Measurements from ENCODE around the gene RPL31.

The RPL31 gene

DNA sequence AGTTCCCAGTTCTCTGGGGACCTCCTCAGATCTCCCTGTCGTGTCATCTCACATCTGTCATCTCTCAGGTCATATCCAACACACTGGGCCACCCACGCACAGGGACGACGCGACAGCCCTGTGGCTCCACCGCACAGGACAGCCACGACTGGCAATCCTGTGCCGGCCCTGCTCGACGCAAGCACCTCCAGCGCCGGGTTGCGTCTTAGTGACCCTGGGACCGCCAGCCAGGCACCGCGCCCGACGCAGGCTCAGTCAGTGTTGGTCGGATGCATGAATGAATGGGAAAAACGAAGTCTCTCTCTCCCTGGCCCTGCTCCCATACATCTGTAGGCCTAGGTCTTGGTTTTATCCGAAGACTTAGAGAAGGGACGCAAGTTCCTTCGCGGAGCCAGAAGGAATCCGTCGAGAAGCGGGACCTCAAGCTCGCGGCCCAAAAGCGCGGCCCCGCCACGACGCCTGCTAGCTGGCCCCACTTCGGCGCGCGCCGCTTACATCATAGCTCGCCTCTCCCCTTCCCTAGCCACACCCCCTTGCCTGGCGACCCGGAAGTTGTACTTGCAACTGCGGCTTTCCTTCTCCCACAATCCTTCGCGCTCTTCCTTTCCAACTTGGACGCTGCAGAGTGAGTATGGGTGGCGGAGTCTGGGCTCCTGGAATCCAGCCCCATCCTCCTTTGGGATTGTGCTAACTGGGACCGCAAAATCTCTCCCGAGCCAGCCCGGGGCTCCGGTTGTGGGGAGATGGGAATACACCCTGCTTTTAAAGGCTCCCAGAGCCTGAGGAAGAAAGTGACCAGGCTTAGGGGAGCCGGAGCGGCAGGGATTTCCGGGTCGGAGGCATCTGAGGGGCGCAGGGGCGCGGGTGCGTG lies at the start of gene RPL31:
Gene RPL31 (plus strand): TSS at position 599 of the 871 bp plus-strand sequence. CDS start 413 bp downstream, outside the sequence.
- Histone ChIP-seq H3K9ac (ENCODE audit: low read length) (peak within 1 kb of the TSS; percentile 94), H3K9me3 (ENCODE audit: control insufficient read depth, low read length) (no peaks in the 10 kb centered on the region), H3K4me3 (ENCODE audit: low read length) (peak within 1 kb of the TSS; percentile 93), H3K27me3 (ENCODE audit: control insufficient read depth, insufficient read depth, low read length) (no peaks in the 10 kb centered on the region), H3K36me3 (ENCODE audit: control insufficient read depth, insufficient read depth, low read length) (peaks cover 17% of the 10 kb centered on the region), H3K4me1 (ENCODE audit: control insufficient read depth, insufficient read depth, low read length) (peaks cover 17% of the 10 kb centered on the region)

DNA sequence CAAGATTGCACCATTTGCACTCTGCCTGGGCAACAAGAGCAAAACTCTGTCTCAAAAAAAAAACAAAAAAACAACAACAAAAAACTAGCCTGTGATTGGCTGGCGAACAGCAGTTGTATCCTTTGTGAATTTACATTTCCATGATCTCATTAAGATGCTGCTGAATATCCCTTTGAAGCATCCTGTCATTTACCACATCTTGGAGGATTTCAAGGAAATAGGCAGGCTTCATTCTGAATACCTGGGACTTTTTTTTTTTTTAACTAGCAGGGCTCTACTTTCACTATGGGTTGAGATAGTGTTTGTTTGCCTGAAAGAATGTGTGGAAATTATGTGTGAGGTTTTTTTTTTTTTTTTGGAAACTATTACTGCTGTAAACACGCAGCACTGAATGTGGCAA lies 49.6 kb upstream of the RPL31 start:
- Histone ChIP-seq H3K9me3 (ENCODE audit: control insufficient read depth, low read length) (no peaks in the 10 kb centered on the region), H3K9ac (ENCODE audit: low read length) (no peak overlapping the region), H3K4me3 (ENCODE audit: low read length) (no peak overlapping the region), H3K27me3 (ENCODE audit: control insufficient read depth, insufficient read depth, low read length) (no peaks in the 10 kb centered on the region), H3K4me1 (ENCODE audit: control insufficient read depth, insufficient read depth, low read length) (no peaks in the 10 kb centered on the region), H3K36me3 (ENCODE audit: control insufficient read depth, insufficient read depth, low read length) (no peaks in the 10 kb centered on the region)

DNA sequence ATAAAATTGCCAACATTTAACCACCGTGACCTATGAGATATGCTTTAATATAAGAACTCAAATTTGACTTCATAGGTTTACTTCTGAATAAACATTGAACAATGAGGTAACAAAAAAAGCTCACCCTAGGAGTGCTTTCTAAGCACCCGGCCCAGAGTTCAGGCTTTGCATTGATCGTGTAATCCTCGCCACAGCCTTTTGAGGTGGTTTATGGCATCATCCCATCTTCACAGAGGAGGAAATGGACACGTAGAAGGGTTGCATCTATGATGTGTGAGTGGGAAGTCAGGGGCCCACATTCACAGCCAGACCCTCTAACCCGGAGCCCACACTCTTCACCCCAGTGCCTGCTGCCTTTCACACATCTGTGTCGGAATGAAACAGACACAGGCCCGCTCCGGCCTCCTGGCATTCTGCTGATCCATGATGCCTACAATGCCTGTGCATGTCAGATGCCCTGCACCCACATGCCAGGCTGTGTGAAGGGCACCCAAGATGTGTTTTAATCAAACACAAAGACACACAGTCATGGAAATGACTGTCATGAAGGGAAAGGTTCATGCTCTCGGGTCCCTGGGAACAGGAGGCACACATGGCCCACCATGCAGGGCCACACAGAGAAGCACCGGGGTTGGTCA lies 48.6 kb upstream of the RPL31 start:
- no peak overlapping the region for H3K4me3 ChIP-seq (ENCODE audit: low read length)
- H3K27me3 ChIP-seq (ENCODE audit: control insufficient read depth, insufficient read depth, low read length) = no peaks in the 10 kb centered on the region

DNA sequence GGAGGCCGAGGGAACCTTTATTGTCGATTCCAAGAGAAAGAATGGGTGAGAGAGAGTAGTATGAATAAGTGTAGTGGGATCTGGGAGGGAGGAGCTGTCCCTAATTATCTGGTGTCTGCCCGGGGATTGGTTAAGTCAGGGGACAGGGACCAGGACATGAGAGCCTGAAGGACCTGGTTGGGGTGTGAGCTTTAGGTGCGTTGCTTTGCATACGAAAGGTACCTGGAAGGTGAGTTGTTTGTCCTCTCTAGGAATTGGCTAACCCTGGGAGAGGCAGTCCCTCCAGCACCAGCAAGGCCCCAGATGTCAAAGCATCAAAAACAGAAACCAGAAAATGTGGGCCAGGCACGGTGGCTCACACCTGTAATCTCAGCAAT lies 48.1 kb upstream of the RPL31 start:
- Histone ChIP-seq H3K27me3 (ENCODE audit: control insufficient read depth, insufficient read depth, low read length) (no peaks in the 10 kb centered on the region), H3K4me1 (ENCODE audit: control insufficient read depth, insufficient read depth, low read length) (peaks cover 13% of the 10 kb centered on the region), H3K9me3 (ENCODE audit: control insufficient read depth, low read length) (no peaks in the 10 kb centered on the region), H3K4me3 (ENCODE audit: low read length) (no peak overlapping the region), H3K36me3 (ENCODE audit: control insufficient read depth, insufficient read depth, low read length) (no peaks in the 10 kb centered on the region), H3K9ac (ENCODE audit: low read length) (no peak overlapping the region)

More for the DNA sequence above, 48.6 kb upstream of the RPL31 start:
- Histone ChIP-seq H3K4me1 (ENCODE audit: control insufficient read depth, insufficient read depth, low read length) (peaks cover 8% of the 10 kb centered on the region), H3K9me3 (ENCODE audit: control insufficient read depth, low read length) (no peaks in the 10 kb centered on the region), H3K9ac (ENCODE audit: low read length) (no peak overlapping the region), H3K36me3 (ENCODE audit: control insufficient read depth, insufficient read depth, low read length) (no peaks in the 10 kb centered on the region)

DNA sequence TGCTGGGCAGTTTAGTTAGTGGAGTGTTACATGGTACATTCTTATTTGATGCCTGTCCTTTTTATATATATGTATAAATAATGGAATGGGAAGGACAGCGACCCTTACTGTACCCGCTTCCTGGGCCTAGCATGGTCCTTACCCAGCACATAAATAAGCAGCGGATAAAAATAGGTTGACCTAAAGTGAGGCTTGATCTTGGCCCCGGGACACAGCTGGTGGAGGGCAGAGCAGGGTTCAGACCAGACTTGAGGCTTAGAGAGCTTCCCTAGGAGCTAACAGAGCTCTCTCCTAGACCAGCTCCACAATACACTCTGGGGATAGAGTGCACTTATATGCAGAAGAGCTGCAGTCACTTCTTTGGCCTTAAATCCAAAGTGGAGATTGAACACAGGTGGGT lies 46.9 kb upstream of the RPL31 start:
- H3K9me3 ChIP-seq (ENCODE audit: control insufficient read depth, low read length) = no peaks in the 10 kb centered on the region
- no peak overlapping the region for H3K4me3 ChIP-seq (ENCODE audit: low read length)
- no peak overlapping the region for H3K9ac ChIP-seq (ENCODE audit: low read length)
- H3K36me3 ChIP-seq (ENCODE audit: control insufficient read depth, insufficient read depth, low read length) = no peaks in the 10 kb centered on the region
- no peaks in the 10 kb centered on the region for H3K27me3 ChIP-seq (ENCODE audit: control insufficient read depth, insufficient read depth, low read length)
- peaks cover 15% of the 10 kb centered on the region for H3K4me1 ChIP-seq (ENCODE audit: control insufficient read depth, insufficient read depth, low read length)

DNA sequence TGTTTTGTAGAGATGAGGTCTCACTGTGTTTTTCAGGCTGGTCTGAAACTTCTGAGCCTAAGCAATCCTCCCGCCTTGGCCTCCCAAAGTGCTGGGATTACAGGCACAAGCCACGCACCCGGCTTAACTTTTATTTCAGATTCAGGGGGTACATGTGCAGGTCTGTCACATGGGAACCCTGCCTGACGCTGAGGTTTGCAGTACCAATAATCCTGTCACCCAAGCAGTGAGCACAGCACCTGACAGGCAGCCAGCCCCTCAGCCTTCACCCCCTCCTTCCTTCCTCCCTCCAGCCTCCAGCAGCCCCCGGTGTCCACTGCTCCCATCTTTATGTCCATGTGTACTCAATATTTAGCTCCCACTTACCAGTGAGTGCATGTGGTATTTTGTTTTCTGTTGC lies 46.0 kb upstream of the RPL31 start:
- H3K4me1 ChIP-seq (ENCODE audit: control insufficient read depth, insufficient read depth, low read length) = peaks cover 15% of the 10 kb centered on the region
- H3K9me3 ChIP-seq (ENCODE audit: control insufficient read depth, low read length) = no peaks in the 10 kb centered on the region
- H3K4me3 ChIP-seq (ENCODE audit: low read length) = no peak overlapping the region
- H3K27me3 ChIP-seq (ENCODE audit: control insufficient read depth, insufficient read depth, low read length) = no peaks in the 10 kb centered on the region
- H3K9ac ChIP-seq (ENCODE audit: low read length) = no peak overlapping the region
- H3K36me3 ChIP-seq (ENCODE audit: control insufficient read depth, insufficient read depth, low read length) = no peaks in the 10 kb centered on the region

DNA sequence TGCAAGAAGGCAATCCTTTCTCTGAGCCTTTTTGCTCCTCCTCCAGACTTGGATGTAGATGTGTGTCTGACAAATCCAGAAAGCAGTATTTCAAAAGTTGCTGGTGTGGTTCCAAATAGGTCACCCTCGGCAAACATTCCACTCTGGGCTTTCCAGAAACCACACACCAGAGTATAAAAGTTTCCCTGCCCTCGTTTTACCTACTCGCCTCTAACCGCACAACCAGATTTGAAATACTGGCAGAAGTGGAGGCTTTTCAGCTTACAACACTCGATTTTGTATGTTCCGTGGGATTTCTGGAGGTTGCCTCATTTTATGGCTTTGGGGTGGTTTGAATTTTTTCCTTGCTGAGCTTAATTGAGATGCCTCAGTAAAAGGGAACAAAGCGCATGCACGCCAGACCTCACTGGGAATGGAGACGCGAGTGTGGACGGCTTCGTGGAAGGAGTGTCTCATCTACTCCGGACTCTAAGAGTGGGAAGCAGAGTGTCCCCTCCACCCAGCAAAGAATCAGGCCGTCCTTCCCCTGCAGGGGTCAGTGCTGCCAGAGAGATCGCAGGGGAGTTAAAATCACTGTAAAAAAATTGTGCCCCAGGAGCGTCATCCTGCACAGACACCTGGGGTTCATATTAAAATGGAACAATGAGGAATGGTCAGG lies 44.0 kb upstream of the RPL31 start:
- Histone ChIP-seq H3K4me3 (ENCODE audit: low read length) (no peak overlapping the region), H3K9me3 (ENCODE audit: control insufficient read depth, low read length) (no peaks in the 10 kb centered on the region), H3K9ac (ENCODE audit: low read length) (peak overlapping the region; percentile 25), H3K27me3 (ENCODE audit: control insufficient read depth, insufficient read depth, low read length) (no peaks in the 10 kb centered on the region), H3K36me3 (ENCODE audit: control insufficient read depth, insufficient read depth, low read length) (no peaks in the 10 kb centered on the region), H3K4me1 (ENCODE audit: control insufficient read depth, insufficient read depth, low read length) (peaks cover 15% of the 10 kb centered on the region)

DNA sequence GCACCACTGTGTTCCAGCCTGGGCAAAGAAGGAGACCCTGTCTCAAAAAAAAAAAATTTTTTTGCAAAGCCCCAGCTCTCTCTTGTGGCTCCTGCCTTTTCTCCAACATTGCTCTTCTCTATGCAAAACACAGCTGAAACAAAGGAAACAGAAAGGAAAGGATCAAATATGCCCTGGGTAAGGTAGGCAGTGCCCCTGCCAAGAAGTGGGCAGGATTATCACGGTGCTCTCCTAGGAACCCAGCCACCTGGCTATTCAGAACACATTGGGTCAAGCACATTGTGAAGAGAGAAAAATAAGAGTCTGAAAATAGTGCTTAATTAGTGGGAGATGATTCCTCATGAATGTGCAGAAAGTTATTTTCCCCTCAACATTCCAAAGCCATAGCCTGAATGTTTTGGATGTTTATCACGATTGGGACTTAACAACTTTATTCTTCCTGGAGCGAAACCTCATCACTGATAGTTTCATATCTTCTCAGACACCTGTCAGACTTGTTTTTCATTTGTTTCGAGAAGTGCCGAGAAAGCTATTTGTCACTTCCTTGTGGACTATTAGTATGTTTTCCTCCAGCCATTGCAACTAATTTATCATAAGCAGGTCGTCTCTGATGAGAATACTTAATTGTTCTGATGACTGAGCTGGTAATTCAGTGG lies 42.7 kb upstream of the RPL31 start:
- H3K4me3 ChIP-seq (ENCODE audit: low read length) = no peak overlapping the region
- peaks cover 15% of the 10 kb centered on the region for H3K4me1 ChIP-seq (ENCODE audit: control insufficient read depth, insufficient read depth, low read length)
- H3K9ac ChIP-seq (ENCODE audit: low read length) = no peak overlapping the region
- no peaks in the 10 kb centered on the region for H3K9me3 ChIP-seq (ENCODE audit: control insufficient read depth, low read length)
- H3K36me3 ChIP-seq (ENCODE audit: control insufficient read depth, insufficient read depth, low read length) = no peaks in the 10 kb centered on the region
- H3K27me3 ChIP-seq (ENCODE audit: control insufficient read depth, insufficient read depth, low read length) = no peaks in the 10 kb centered on the region

DNA sequence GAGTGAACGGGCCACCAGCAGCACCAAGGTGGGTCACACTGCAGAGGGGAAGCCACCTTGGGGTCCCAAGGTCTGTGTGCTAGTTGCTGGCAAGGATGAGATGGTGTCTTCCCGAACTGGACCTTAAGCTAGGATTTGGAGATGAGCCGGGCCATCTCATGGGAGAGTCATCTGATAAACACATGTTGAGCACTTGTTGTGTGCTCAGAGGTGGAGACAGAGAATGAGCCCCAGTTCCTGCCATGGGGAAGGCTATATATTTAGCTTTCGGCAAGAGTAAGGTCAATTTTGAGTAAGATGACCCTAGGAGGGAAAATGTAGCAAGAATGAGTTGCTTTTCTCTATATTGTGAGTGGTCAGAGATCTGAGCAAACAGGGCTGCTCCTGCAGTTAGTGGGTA lies 41.4 kb upstream of the RPL31 start:
- H3K9ac ChIP-seq (ENCODE audit: low read length) = no peak overlapping the region
- no peak overlapping the region for H3K4me3 ChIP-seq (ENCODE audit: low read length)
- peaks cover 15% of the 10 kb centered on the region for H3K4me1 ChIP-seq (ENCODE audit: control insufficient read depth, insufficient read depth, low read length)
- no peaks in the 10 kb centered on the region for H3K9me3 ChIP-seq (ENCODE audit: control insufficient read depth, low read length)
- H3K27me3 ChIP-seq (ENCODE audit: control insufficient read depth, insufficient read depth, low read length) = no peaks in the 10 kb centered on the region
- no peaks in the 10 kb centered on the region for H3K36me3 ChIP-seq (ENCODE audit: control insufficient read depth, insufficient read depth, low read length)

DNA sequence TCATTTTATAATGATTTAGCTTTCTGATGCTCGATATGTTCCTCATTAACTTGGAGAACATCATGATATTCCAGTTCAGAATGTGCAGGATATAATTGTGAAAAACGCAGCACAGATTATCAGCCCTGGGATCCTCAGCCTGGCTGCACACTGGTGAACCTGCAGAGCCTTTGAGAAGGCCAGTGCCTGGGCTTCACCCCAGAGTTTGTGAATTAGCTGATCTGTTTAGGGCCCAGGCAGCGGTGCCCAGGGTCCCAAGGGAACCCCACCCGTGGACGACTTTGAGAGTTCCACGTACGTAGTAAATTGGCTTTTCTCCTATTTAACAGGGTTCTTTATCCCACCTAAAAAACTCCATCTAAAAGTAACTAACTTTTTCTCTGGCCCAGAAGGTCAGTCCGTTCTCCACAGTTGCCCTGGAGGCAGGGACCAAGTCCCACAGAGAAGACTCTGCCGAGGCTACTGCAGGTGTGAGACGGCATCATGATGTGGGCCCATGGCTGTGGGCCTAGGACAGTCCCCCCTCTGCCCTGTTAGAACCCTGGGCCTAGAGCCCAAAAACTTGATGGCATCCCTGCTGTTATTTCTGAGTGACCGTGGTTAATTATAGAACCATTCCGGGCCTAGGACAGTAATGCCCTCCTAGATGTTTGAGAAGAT lies 39.6 kb upstream of the RPL31 start:
- Histone ChIP-seq H3K4me1 (ENCODE audit: control insufficient read depth, insufficient read depth, low read length) (peaks cover 15% of the 10 kb centered on the region), H3K4me3 (ENCODE audit: low read length) (no peak overlapping the region), H3K36me3 (ENCODE audit: control insufficient read depth, insufficient read depth, low read length) (no peaks in the 10 kb centered on the region), H3K9ac (ENCODE audit: low read length) (no peak overlapping the region), H3K9me3 (ENCODE audit: control insufficient read depth, low read length) (no peaks in the 10 kb centered on the region), H3K27me3 (ENCODE audit: control insufficient read depth, insufficient read depth, low read length) (no peaks in the 10 kb centered on the region)

DNA sequence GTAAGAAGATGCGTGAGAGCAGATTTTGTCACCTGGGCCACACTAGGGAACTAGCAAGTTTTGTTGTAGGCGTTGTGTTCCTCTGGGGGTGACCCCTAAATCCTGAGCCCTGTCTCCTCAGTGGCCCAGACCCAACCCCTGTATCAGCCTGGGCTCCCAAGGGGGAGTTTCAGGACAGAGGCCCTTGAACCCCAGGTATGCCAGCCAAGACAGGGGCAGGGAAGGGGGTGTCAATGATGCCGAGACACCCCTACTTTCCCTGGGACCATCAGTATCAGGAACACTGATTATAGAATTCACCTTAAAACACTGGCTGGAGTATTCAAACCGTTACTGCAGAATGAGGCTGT lies 39.1 kb upstream of the RPL31 start:
- Histone ChIP-seq H3K9me3 (ENCODE audit: control insufficient read depth, low read length) (no peaks in the 10 kb centered on the region), H3K4me1 (ENCODE audit: control insufficient read depth, insufficient read depth, low read length) (peaks cover 13% of the 10 kb centered on the region), H3K9ac (ENCODE audit: low read length) (no peak overlapping the region), H3K27me3 (ENCODE audit: control insufficient read depth, insufficient read depth, low read length) (no peaks in the 10 kb centered on the region), H3K4me3 (ENCODE audit: low read length) (no peak overlapping the region), H3K36me3 (ENCODE audit: control insufficient read depth, insufficient read depth, low read length) (no peaks in the 10 kb centered on the region)
